Brain microvascular endothelial cell (primary cell): Measurements from ENCODE around the gene PHACTR1.

ENCODE experiments used
- DNase-seq: peaks from one replicate; pipeline ENCODE4 v3.0.0-alpha.2; 2020
- H3K27ac ChIP-seq: fragments of 250-450 bp; sonication (Bioruptor Pico); 2 replicates; pipeline ENCODE4 v1.5.1; 2020; ENCODE audit warnings: mild to moderate bottlenecking, moderate library complexity
- H3K27me3 ChIP-seq: fragments of 250-450 bp; sonication (Bioruptor Pico); replicated peaks from 2 replicates; pipeline ENCODE4 v1.5.1; 2020; ENCODE audit warnings: mild to moderate bottlenecking
- H3K36me3 ChIP-seq: fragments of 250-450 bp; sonication (Bioruptor Pico); replicated peaks from 2 replicates; pipeline ENCODE4 v1.5.1; 2020; ENCODE audit warnings: mild to moderate bottlenecking
- H3K4me3 ChIP-seq: 2 replicates; pipeline ENCODE4 v1.5.1; 2011; ENCODE audit warnings: low read depth, mild to moderate bottlenecking, control low read depth, low read length, moderate library complexity
- CTCF ChIP-seq: IDR thresholded peaks from 2 replicates; pipeline ENCODE4 v1.5.1; 2011; ENCODE audit warnings: low read depth, mild to moderate bottlenecking, moderate library complexity, low read length, control low read depth, inconsistent platforms; ENCODE audit errors: missing control alignments
- in situ Hi-C: cut with HindIII; loops from 2 replicates; pipeline ENCODE4 v1.10.0; 2017; ENCODE audit warnings: low sequenced_read_pairs, low pct_ligation_motif_present

The PHACTR1 gene

GRCh38 chr6:12779772-12780171, 63.2 kb downstream of the PHACTR1 start:
- no peaks in the 10 kb centered on the region for H3K36me3 ChIP-seq
- no peak for DNase-seq
- in situ Hi-C loops, result no loop called here
- no peak overlapping the region for H3K27ac ChIP-seq
- H3K27me3 ChIP-seq, result no peaks in the 10 kb centered on the region
- H3K4me3 ChIP-seq, result no peak overlapping the region
- TF ChIP-seq CTCF, result no peak

GRCh38 chr6:12782136-12782535, 65.6 kb downstream of the PHACTR1 start:
- Histone ChIP-seq H3K27me3 (no peaks in the 10 kb centered on the region), H3K4me3 (no peak overlapping the region), H3K27ac (no peak overlapping the region), H3K36me3 (no peaks in the 10 kb centered on the region)
- in situ Hi-C loops, result no loop called here
- DNase-seq, result no peak
- no peak for TF ChIP-seq CTCF

GRCh38 chr6:12785301-12785700, 68.7 kb downstream of the PHACTR1 start:
- no peak overlapping the region for H3K4me3 ChIP-seq
- DNase-seq, result no peak
- no peaks in the 10 kb centered on the region for H3K36me3 ChIP-seq
- H3K27ac ChIP-seq, result no peak overlapping the region
- TF ChIP-seq CTCF, result no peak
- in situ Hi-C loops, result no loop called here
- no peaks in the 10 kb centered on the region for H3K27me3 ChIP-seq

GRCh38 chr6:12785921-12786320, 69.4 kb downstream of the PHACTR1 start:
- H3K27me3 ChIP-seq, result no peaks in the 10 kb centered on the region
- no peaks in the 10 kb centered on the region for H3K36me3 ChIP-seq
- in situ Hi-C loops, result no loop called here
- no peak for DNase-seq
- H3K4me3 ChIP-seq, result no peak overlapping the region
- no peak overlapping the region for H3K27ac ChIP-seq
- no peak for TF ChIP-seq CTCF

GRCh38 chr6:12791371-12791770, 74.8 kb downstream of the PHACTR1 start:
- H3K36me3 ChIP-seq, result no peaks in the 10 kb centered on the region
- in situ Hi-C loops, result no loop called here
- no peak overlapping the region for H3K27ac ChIP-seq
- H3K27me3 ChIP-seq, result no peaks in the 10 kb centered on the region
- no peak for TF ChIP-seq CTCF
- no peak for DNase-seq
- no peak overlapping the region for H3K4me3 ChIP-seq

- no peak overlapping the region for H3K27ac ChIP-seq
- in situ Hi-C loops, result no loop called here
- H3K27me3 ChIP-seq, result no peaks in the 10 kb centered on the region
- H3K36me3 ChIP-seq, result no peaks in the 10 kb centered on the region
- DNase-seq, result no peak
- no peak for TF ChIP-seq CTCF
- no peak overlapping the region for H3K4me3 ChIP-seq
Measured at GRCh38 chr6:12798326-12798725, 81.8 kb downstream of the PHACTR1 start.
